ENCODE results near the gene CDC42SE2.
"Not testable (repeated sequence)": the region's sequence is repeated elsewhere in the genome, so short reads cannot be mapped to it uniquely, and the experiment has no call there.

Gene CDC42SE2

DNA sequence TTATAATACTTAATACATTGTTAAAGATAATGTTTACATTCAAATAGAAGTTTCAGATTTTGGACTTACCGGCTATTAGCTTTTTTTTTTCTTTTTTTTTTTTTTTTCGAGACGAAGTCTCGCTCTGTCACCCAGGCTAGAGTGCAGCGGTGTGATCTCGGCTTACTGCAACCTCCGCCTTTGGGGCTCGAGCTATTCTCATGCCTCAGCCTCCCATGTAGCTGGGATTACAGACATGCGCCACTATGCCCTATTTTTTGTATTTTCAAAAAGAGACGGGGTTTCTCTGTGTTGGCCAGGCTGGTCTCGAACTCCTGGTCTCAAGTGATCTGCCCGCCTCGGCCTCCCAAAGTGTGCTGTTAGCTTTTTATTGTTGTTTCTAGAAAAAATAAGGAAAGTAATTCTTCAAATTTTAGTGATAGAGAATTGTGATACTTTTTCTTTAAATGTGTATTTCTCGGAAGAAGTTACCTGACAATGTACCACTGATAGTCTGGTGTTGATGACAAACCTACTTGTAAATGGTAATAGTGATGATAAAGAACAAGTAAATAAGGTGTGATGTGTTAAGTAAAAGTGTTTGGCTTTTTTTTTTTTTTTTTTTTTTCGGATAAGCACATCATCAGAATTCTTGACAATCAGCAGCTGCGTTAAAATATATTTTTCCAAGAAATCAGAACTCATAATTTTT, 2.7 kb downstream of the CDC42SE2 start:
- H3K9ac ChIP-seq (ENCODE audit: low read depth, low read length), result no peak overlapping the region
- H3K27me3 ChIP-seq (ENCODE audit: control insufficient read depth, insufficient read depth, low read length), result no peaks in the 10 kb centered on the region
- H3K36me3 ChIP-seq (ENCODE audit: control insufficient read depth, insufficient read depth, low read length), result no peaks in the 10 kb centered on the region
- no peak overlapping the region for H3K27ac ChIP-seq (ENCODE audit: low read depth, low read length)
- H3K4me1 ChIP-seq (ENCODE audit: control insufficient read depth, insufficient read depth, low read length), result peaks cover 9% of the 10 kb centered on the region; the same call in 1 of the 2 replicates
- H3K4me3 ChIP-seq (ENCODE audit: low read depth, low read length), result 0 out of 2 replicates have a peak overlapping the region, but pooled peaks have one; percentile 92
- H3K9me3 ChIP-seq (ENCODE audit: control insufficient read depth, insufficient read depth, low read length), result no peaks in the 10 kb centered on the region

- H3K4me3 ChIP-seq (ENCODE audit: low read depth, low read length), result no peak overlapping the region
- H3K9ac ChIP-seq (ENCODE audit: low read depth, low read length), result no peak overlapping the region
- H3K27ac ChIP-seq (ENCODE audit: low read depth, low read length), result no peak overlapping the region
- H3K36me3 ChIP-seq (ENCODE audit: control insufficient read depth, insufficient read depth, low read length), result no peaks in the 10 kb centered on the region
- no peaks in the 10 kb centered on the region for H3K9me3 ChIP-seq (ENCODE audit: control insufficient read depth, insufficient read depth, low read length)
- H3K4me1 ChIP-seq (ENCODE audit: control insufficient read depth, insufficient read depth, low read length), result peaks cover 13% of the 10 kb centered on the region; the same call in 1 of the 2 replicates
- H3K27me3 ChIP-seq (ENCODE audit: control insufficient read depth, insufficient read depth, low read length), result no peaks in the 10 kb centered on the region
These were observed 5.0 kb downstream of the CDC42SE2 start for GRCh38 chr5:131268758-131269370.

DNA sequence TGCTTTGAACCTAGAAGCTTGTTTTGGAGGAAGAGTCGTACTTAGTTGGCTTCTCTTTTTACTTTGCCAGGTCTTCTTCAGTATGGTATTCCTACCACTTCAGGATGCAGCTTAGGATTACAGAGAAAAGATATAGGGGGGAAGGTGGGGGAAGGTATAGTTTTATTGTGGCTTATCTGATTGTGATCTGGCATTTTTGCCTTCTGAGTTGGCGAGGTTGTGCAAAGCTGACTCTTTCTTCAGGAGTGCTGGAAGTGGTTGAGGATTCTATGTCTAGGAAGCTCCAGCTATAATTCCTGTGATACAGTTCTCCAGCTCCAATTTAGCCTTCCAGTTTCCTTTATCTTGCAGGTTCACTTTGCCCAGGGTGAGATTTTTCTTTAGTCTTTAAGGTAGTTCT, 7.0 kb downstream of the CDC42SE2 start:
- Histone ChIP-seq H3K27ac (ENCODE audit: low read depth, low read length) (no peak overlapping the region), H3K4me3 (ENCODE audit: low read depth, low read length) (no peak overlapping the region), H3K9ac (ENCODE audit: low read depth, low read length) (no peak overlapping the region), H3K9me3 (ENCODE audit: control insufficient read depth, insufficient read depth, low read length) (no peaks in the 10 kb centered on the region), H3K36me3 (ENCODE audit: control insufficient read depth, insufficient read depth, low read length) (no peaks in the 10 kb centered on the region), H3K4me1 (ENCODE audit: control insufficient read depth, insufficient read depth, low read length) (peaks cover 7% of the 10 kb centered on the region; the same call in 1 of the 2 replicates), H3K27me3 (ENCODE audit: control insufficient read depth, insufficient read depth, low read length) (no peaks in the 10 kb centered on the region)

DNA sequence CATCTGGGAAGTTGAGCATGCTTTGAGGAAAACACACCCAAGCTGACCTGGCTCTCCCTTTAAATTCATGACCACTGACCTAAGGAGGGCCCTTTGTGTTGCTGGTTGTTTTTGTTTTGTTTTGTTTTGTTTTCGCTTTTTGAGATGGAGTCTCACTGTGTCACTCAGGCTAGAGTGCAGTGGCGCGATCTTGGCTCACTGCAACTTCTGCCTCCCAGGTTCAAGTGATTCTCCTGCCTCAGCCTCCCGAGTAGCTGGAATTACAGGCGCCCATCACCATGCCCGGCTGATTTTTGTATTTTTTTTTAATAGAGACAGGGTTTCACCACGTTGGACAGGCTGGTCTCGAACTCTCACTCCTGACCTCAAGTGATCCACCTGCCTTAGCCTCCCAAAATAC, 8.0 kb downstream of the CDC42SE2 start:
- H3K36me3 ChIP-seq (ENCODE audit: control insufficient read depth, insufficient read depth, low read length); H3K27me3 ChIP-seq (ENCODE audit: control insufficient read depth, insufficient read depth, low read length); H3K9ac ChIP-seq (ENCODE audit: low read depth, low read length); H3K27ac ChIP-seq (ENCODE audit: low read depth, low read length); H3K4me3 ChIP-seq (ENCODE audit: low read depth, low read length); H3K9me3 ChIP-seq (ENCODE audit: control insufficient read depth, insufficient read depth, low read length); H3K4me1 ChIP-seq (ENCODE audit: control insufficient read depth, insufficient read depth, low read length): not testable (repeated sequence)

- H3K27me3 ChIP-seq (ENCODE audit: control insufficient read depth, insufficient read depth, low read length), result no peaks in the 10 kb centered on the region
- H3K9ac ChIP-seq (ENCODE audit: low read depth, low read length), result no peak overlapping the region
- no peaks in the 10 kb centered on the region for H3K36me3 ChIP-seq (ENCODE audit: control insufficient read depth, insufficient read depth, low read length)
- no peak overlapping the region for H3K27ac ChIP-seq (ENCODE audit: low read depth, low read length)
- no peaks in the 10 kb centered on the region for H3K9me3 ChIP-seq (ENCODE audit: control insufficient read depth, insufficient read depth, low read length)
- H3K4me3 ChIP-seq (ENCODE audit: low read depth, low read length), result no peak overlapping the region
- peaks cover 5% of the 10 kb centered on the region; the same call in 1 of the 2 replicates for H3K4me1 ChIP-seq (ENCODE audit: control insufficient read depth, insufficient read depth, low read length)
These were observed 8.5 kb downstream of the CDC42SE2 start for GRCh38 chr5:131272307-131272706.

GRCh38 chr5:131272724-131273123, 8.9 kb downstream of the CDC42SE2 start:
- H3K9me3 ChIP-seq (ENCODE audit: control insufficient read depth, insufficient read depth, low read length), result no peaks in the 10 kb centered on the region
- H3K4me3 ChIP-seq (ENCODE audit: low read depth, low read length), result no peak overlapping the region
- no peak overlapping the region for H3K9ac ChIP-seq (ENCODE audit: low read depth, low read length)
- H3K36me3 ChIP-seq (ENCODE audit: control insufficient read depth, insufficient read depth, low read length), result no peaks in the 10 kb centered on the region
- no peaks in the 10 kb centered on the region for H3K27me3 ChIP-seq (ENCODE audit: control insufficient read depth, insufficient read depth, low read length)
- H3K27ac ChIP-seq (ENCODE audit: low read depth, low read length), result no peak overlapping the region
- peaks cover 5% of the 10 kb centered on the region; the same call in 1 of the 2 replicates for H3K4me1 ChIP-seq (ENCODE audit: control insufficient read depth, insufficient read depth, low read length)

- H3K4me1 ChIP-seq (ENCODE audit: control insufficient read depth, insufficient read depth, low read length), result peaks cover 5% of the 10 kb centered on the region; the same call in 1 of the 2 replicates
- H3K4me3 ChIP-seq (ENCODE audit: low read depth, low read length), result no peak overlapping the region
- H3K36me3 ChIP-seq (ENCODE audit: control insufficient read depth, insufficient read depth, low read length), result no peaks in the 10 kb centered on the region
- H3K9ac ChIP-seq (ENCODE audit: low read depth, low read length), result no peak overlapping the region
- no peaks in the 10 kb centered on the region for H3K27me3 ChIP-seq (ENCODE audit: control insufficient read depth, insufficient read depth, low read length)
- H3K27ac ChIP-seq (ENCODE audit: low read depth, low read length), result no peak overlapping the region
- H3K9me3 ChIP-seq (ENCODE audit: control insufficient read depth, insufficient read depth, low read length), result no peaks in the 10 kb centered on the region
These were observed 10.6 kb downstream of the CDC42SE2 start for GRCh38 chr5:131274326-131275063.

- H3K36me3 ChIP-seq (ENCODE audit: control insufficient read depth, insufficient read depth, low read length), result no peaks in the 10 kb centered on the region
- no peak overlapping the region for H3K4me3 ChIP-seq (ENCODE audit: low read depth, low read length)
- H3K4me1 ChIP-seq (ENCODE audit: control insufficient read depth, insufficient read depth, low read length), result peaks cover 11% of the 10 kb centered on the region; the same call in 1 of the 2 replicates
- H3K27ac ChIP-seq (ENCODE audit: low read depth, low read length), result no peak overlapping the region
- no peaks in the 10 kb centered on the region for H3K9me3 ChIP-seq (ENCODE audit: control insufficient read depth, insufficient read depth, low read length)
- no peak overlapping the region for H3K9ac ChIP-seq (ENCODE audit: low read depth, low read length)
- no peaks in the 10 kb centered on the region for H3K27me3 ChIP-seq (ENCODE audit: control insufficient read depth, insufficient read depth, low read length)
These were observed 12.2 kb downstream of the CDC42SE2 start for GRCh38 chr5:131276072-131276471.

DNA sequence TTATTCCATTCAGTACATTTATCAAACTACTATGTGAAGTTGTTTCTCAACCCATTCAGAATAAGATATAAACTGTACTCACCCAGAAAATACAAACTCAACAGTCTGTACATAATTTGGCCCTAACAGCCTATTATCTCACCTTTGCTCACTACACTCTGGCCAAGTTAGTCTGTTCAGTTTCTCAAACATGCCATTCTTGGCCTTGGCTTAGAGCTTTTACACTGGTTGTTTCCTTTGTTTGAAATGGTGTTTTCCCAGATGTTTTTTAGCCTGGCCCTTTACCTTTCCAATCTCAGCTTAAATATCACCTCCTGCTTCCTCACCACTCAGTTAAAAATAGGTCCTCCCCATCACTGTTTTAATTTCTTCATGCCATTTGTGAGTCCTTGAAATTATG, 13.6 kb downstream of the CDC42SE2 start:
- Histone ChIP-seq H3K4me3 (ENCODE audit: low read depth, low read length) (no peak overlapping the region), H3K9ac (ENCODE audit: low read depth, low read length) (no peak overlapping the region), H3K27me3 (ENCODE audit: control insufficient read depth, insufficient read depth, low read length) (no peaks in the 10 kb centered on the region), H3K4me1 (ENCODE audit: control insufficient read depth, insufficient read depth, low read length) (peaks cover 9% of the 10 kb centered on the region; the same call in 1 of the 2 replicates), H3K27ac (ENCODE audit: low read depth, low read length) (no peak overlapping the region), H3K36me3 (ENCODE audit: control insufficient read depth, insufficient read depth, low read length) (no peaks in the 10 kb centered on the region), H3K9me3 (ENCODE audit: control insufficient read depth, insufficient read depth, low read length) (no peaks in the 10 kb centered on the region)

- Histone ChIP-seq H3K27ac (ENCODE audit: low read depth, low read length) (no peak overlapping the region), H3K4me3 (ENCODE audit: low read depth, low read length) (no peak overlapping the region), H3K9ac (ENCODE audit: low read depth, low read length) (no peak overlapping the region), H3K4me1 (ENCODE audit: control insufficient read depth, insufficient read depth, low read length) (peaks cover 9% of the 10 kb centered on the region; the same call in 1 of the 2 replicates), H3K9me3 (ENCODE audit: control insufficient read depth, insufficient read depth, low read length) (no peaks in the 10 kb centered on the region), H3K27me3 (ENCODE audit: control insufficient read depth, insufficient read depth, low read length) (no peaks in the 10 kb centered on the region), H3K36me3 (ENCODE audit: control insufficient read depth, insufficient read depth, low read length) (no peaks in the 10 kb centered on the region)
These were observed 14.3 kb downstream of the CDC42SE2 start for GRCh38 chr5:131277875-131278740.

All from HUES48 (cell line).